ENCODE data around the gene PNLIPRP2. TPM values are rescaled to one million over a fixed set of nuclear protein-coding genes. Genes with fewer than 3 reads are reported as not detected.

PNLIPRP2 gene
- total RNA-seq, 1 experiment from 2014 or later, result 0.28 TPM

DNA sequence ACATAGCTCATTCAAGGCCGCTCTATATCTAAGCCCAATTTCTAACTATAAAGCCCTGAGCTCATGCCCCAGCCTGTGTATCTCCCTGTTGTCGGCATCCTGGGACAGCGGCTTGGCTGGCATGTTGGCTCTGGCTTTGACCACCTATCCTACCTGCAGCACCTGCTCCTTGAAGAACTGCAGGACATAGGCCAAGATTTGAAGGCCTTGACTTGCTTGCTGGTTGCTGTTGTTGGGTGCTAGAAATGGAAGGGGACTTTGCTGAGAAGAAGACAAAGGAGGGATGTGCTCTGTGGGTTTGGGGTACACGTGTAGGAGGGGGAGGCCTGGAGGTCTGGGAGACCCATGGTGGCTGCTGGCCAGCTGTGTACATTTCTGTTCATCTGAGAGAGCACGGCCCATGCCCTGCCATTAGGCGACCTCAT is 11.1 kb downstream of the PNLIPRP2 start:
- Mint-ChIP-seq H3K27ac (no peak overlapping the region), H3K4me3 (no peak overlapping the region), H3K4me1 (no peaks in the 10 kb centered on the region), H3K9me3 (no peaks in the 10 kb centered on the region), H3K27me3 (ENCODE audit: low read depth) (no peaks in the 10 kb centered on the region; the same call in 1 of the 2 replicates), H3K36me3 (no peaks in the 10 kb centered on the region)
- CTCF ChIA-PET, result interaction anchor here (0.6 to 0.7 kb wide), 2 partner anchors 156 to 544 kb away, joined by 3 read pairs; no protein-coding TSS in a partner anchor
- ATAC-seq, result no peak
- DNase-seq (ENCODE audit: low spot score), result no peak
- TF ChIP-seq GABPB1 (CRISPR knock-in tag; IDR thresholded peaks at IDR 0.05) (no peak), ZNF512 (CRISPR knock-in tag; IDR thresholded peaks at IDR 0.05; ENCODE audit: borderline replicate concordance) (no peak), NFYB (CRISPR knock-in tag; conservative IDR thresholded peaks at IDR 0.05; ENCODE audit: low read depth) (no peak), TEAD4 (CRISPR knock-in tag; IDR thresholded peaks at IDR 0.05) (no peak)
- TF ChIP-seq, protein P1, sequence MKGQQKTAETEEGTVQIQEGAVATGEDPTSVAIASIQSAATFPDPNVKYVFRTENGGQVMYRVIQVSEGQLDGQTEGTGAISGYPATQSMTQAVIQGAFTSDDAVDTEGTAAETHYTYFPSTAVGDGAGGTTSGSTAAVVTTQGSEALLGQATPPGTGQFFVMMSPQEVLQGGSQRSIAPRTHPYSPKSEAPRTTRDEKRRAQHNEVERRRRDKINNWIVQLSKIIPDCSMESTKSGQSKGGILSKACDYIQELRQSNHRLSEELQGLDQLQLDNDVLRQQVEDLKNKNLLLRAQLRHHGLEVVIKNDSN (CRISPR knock-in tag; IDR thresholded peaks at IDR 0.05), result no peak
- POLR2A ChIA-PET, result no interaction called here

DNA sequence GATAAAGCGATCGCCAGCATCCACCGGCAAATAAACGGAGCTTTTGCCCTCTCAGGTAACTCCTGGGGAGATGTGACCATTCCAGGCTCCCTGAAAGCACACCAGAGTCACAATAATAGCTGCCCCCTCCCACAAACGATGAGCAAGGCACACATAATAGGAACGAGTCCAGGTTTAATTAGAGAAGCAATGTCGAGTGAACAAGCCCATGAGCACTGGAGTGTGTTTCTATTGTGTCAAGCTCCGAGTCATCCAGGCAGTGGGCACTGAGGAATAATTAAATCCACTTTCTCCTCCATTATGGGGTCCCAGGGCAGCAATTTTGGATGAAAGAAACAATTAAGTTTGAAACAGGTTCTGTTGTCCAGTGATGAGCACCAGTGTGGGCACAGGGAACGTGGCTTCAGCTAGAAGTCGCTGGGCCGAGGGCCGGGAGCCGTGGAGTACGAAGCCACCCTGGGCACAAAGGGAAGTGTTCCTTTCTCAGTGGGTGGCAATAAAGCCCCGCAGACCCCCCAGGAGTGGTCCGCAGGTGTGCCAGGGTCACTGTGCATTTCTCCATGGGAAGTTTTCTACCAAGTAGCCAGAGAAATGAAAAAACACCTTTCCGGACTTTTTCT is 12.0 kb downstream of the PNLIPRP2 start:
- no peak for ATAC-seq
- H3K4me1 Mint-ChIP-seq, result no peaks in the 10 kb centered on the region
- POLR2A ChIA-PET, result no interaction called here
- no peak for TF ChIP-seq ERG (CRISPR knock-in tag; IDR thresholded peaks at IDR 0.05)
- no peak for TF ChIP-seq ELF4 (CRISPR knock-in tag; IDR thresholded peaks at IDR 0.05; ENCODE audit: low read depth)
- no peak for TF ChIP-seq EMX1 (CRISPR knock-in tag; IDR thresholded peaks at IDR 0.05)
- TF ChIP-seq, protein P2, sequence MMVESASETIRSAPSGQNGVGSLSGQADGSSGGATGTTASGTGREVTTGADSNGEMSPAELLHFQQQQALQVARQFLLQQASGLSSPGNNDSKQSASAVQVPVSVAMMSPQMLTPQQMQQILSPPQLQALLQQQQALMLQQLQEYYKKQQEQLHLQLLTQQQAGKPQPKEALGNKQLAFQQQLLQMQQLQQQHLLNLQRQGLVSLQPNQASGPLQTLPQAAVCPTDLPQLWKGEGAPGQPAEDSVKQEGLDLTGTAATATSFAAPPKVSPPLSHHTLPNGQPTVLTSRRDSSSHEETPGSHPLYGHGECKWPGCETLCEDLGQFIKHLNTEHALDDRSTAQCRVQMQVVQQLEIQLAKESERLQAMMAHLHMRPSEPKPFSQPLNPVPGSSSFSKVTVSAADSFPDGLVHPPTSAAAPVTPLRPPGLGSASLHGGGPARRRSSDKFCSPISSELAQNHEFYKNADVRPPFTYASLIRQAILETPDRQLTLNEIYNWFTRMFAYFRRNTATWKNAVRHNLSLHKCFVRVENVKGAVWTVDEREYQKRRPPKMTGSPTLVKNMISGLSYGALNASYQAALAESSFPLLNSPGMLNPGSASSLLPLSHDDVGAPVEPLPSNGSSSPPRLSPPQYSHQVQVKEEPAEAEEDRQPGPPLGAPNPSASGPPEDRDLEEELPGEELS (CRISPR knock-in tag; IDR thresholded peaks at IDR 0.05), result no peak
- no peak for TF ChIP-seq AFF4 (CRISPR knock-in tag; IDR thresholded peaks at IDR 0.05; ENCODE audit: borderline replicate concordance)
- TF ChIP-seq ZNF263 (CRISPR knock-in tag; IDR thresholded peaks at IDR 0.05; ENCODE audit: low read depth), result no peak
- TF ChIP-seq, protein P3, sequence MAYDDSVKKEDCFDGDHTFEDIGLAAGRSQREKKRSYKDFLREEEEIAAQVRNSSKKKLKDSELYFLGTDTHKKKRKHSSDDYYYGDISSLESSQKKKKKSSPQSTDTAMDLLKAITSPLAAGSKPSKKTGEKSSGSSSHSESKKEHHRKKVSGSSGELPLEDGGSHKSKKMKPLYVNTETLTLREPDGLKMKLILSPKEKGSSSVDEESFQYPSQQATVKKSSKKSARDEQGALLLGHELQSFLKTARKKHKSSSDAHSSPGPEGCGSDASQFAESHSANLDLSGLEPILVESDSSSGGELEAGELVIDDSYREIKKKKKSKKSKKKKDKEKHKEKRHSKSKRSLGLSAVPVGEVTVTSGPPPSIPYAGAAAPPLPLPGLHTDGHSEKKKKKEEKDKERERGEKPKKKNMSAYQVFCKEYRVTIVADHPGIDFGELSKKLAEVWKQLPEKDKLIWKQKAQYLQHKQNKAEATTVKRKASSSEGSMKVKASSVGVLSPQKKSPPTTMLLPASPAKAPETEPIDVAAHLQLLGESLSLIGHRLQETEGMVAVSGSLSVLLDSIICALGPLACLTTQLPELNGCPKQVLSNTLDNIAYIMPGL (CRISPR knock-in tag; IDR thresholded peaks at IDR 0.05), result no peak
- TF ChIP-seq, protein P4, sequence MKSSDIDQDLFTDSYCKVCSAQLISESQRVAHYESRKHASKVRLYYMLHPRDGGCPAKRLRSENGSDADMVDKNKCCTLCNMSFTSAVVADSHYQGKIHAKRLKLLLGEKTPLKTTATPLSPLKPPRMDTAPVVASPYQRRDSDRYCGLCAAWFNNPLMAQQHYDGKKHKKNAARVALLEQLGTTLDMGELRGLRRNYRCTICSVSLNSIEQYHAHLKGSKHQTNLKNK (CRISPR knock-in tag; IDR thresholded peaks at IDR 0.05), result no peak
- TF ChIP-seq ZNF512 (CRISPR knock-in tag; IDR thresholded peaks at IDR 0.05; ENCODE audit: borderline replicate concordance), result no peak
- TF ChIP-seq ETV6 (CRISPR knock-in tag; IDR thresholded peaks at IDR 0.05), result no peak
- TF ChIP-seq MXD4 (CRISPR knock-in tag; IDR thresholded peaks at IDR 0.05; ENCODE audit: borderline replicate concordance), result no peak
- no peak for TF ChIP-seq SP1 (CRISPR knock-in tag; conservative IDR thresholded peaks at IDR 0.05)
- no peak for TF ChIP-seq ZBTB21 (CRISPR knock-in tag; IDR thresholded peaks at IDR 0.05; ENCODE audit: borderline replicate concordance)
- TF ChIP-seq, protein P5, sequence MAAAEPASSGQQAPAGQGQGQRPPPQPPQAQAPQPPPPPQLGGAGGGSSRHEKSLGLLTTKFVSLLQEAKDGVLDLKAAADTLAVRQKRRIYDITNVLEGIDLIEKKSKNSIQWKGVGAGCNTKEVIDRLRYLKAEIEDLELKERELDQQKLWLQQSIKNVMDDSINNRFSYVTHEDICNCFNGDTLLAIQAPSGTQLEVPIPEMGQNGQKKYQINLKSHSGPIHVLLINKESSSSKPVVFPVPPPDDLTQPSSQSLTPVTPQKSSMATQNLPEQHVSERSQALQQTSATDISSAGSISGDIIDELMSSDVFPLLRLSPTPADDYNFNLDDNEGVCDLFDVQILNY (CRISPR knock-in tag; IDR thresholded peaks at IDR 0.05), result no peak

More for the DNA sequence above, 12.0 kb downstream of the PNLIPRP2 start:
- H3K9me3 Mint-ChIP-seq, result no peaks in the 10 kb centered on the region
- CTCF ChIA-PET, result interaction anchor here (0.6 kb wide), 1 partner anchor 155 kb away, joined by 3 read pairs; no protein-coding TSS in a partner anchor
- DNase-seq (ENCODE audit: low spot score), result no peak
- no peaks in the 10 kb centered on the region; the same call in 1 of the 2 replicates for H3K27me3 Mint-ChIP-seq (ENCODE audit: low read depth)
- no peak overlapping the region for H3K4me3 Mint-ChIP-seq
- H3K36me3 Mint-ChIP-seq, result no peaks in the 10 kb centered on the region
- no peak overlapping the region; the same call in 1 of the 2 replicates for H3K27ac Mint-ChIP-seq
